GM19193 (cell line): ENCODE results near the gene POLD3.

Experiments
- POLR2A ChIP-seq: IDR thresholded peaks from 4 replicates; pipeline ENCODE4 v1.6.1; 2011; ENCODE audit not compliant: insufficient read depth, insufficient read length; ENCODE audit errors: extremely low read depth

POLD3 gene

DNA sequence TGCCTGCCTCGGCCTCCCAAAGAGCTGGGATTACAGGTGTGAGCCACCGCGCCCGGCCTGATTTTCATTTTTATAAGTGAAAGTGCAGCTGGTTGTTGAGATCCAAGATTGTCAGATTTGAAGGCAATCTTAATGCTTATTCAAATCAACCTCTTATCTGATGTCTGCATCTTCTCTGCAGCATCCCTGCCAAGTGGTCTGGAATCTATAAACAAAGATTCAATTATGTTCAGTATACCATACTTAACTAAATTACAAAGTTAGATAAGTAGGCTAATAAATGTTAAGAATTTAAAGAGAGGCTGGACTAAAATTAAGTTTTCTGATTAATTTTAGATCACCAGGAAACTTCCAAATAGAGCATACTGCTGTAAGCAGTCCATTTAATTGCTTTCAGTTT is 53.8 kb downstream of the POLD3 start:
- no peak for TF ChIP-seq POLR2A

DNA sequence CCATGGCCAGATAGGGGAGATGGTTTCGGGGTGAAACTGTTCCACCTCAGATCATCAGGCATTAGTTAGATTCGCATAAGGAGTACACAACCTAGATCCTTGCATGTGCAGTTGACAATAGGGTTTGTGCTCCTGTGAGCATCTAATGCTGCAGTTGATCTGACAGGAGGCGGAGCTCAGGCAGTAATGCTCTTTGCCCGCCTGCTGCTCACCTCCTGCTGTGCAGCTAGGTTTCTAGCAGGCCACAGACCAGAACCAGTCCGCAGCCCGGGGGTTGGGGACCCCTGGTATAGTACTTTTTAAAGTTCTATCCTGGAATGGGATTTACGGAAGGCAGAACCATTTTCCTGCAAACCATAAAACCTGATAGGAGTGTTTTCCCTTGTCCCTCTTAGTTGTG is 54.6 kb downstream of the POLD3 start:
- TF ChIP-seq POLR2A: no peak

DNA sequence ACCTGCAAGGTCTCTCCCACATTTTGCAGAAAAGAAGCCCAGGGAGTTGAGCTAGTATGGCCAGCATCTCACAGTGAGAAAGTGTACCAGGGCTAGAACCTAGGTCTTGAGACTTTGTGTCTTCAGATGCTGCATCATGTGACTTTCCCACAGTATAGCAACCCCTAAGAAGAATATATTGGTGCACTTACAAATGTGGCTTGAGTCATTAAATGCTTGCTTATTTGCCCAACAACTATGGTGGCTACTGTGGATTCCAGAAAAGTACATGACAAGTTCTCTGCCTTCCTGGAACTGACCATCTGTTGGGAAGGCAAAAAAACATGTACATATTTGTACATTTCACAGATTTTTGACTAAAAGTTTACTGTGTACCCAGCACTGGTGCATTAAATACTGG is 55.0 kb downstream of the POLD3 start:
- no peak for TF ChIP-seq POLR2A

DNA sequence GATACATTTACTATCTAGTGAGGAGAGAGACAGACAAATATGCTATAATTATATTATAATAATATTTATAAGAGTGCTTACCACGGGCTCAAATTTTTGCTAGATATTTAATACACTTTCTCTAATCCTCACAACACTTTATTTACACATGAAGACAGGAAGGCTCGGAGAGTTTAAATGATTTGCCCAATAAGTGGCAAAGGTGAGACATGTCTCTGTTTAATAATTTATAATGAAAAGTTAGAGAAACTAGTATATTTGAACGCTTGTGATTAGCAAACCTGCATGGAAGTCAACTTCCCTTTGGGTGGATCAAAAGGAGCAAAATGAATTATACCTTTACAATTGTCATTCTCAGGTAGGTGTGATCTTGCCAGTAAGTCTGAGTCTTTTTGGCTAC is 55.4 kb downstream of the POLD3 start:
- no peak for TF ChIP-seq POLR2A

DNA sequence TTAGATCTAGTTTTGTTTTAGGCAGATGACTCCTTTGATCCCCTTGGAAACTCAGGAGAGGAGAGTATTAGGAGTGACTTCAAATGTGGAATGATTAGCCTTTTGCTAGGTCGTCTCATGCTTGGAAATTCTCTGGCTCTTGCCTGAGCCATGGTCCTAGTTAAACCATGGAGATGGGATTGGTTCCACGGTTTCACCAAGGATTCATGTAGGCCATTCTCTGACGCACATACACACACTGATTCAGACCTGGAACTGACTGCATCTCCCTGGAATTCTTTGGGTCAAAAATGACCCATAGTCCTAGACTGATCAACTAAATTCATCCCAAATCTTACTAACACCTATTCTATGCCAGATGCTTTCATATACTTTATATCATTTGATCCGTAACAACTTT is 56.5 kb downstream of the POLD3 start:
- no peak for TF ChIP-seq POLR2A

DNA sequence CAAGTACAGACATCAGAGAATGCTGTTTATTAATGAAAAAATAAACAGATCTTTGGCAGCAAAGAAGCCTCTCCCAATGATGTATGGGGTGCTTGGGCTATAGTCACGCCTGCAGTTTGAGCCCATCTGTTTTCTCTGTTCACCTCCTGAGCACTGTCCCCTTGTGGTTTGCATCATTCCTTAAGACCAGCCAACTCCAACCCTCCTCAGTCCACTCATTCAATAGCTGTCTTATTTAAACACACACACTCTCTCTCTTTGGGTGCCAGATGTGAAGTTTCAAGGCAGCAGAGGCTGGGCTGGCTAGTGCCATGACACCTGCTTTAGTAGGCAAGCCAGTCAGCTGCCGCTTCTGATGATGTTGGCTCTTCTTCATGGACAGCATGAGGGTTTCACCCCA is 58.1 kb downstream of the POLD3 start:
- no peak for TF ChIP-seq POLR2A

DNA sequence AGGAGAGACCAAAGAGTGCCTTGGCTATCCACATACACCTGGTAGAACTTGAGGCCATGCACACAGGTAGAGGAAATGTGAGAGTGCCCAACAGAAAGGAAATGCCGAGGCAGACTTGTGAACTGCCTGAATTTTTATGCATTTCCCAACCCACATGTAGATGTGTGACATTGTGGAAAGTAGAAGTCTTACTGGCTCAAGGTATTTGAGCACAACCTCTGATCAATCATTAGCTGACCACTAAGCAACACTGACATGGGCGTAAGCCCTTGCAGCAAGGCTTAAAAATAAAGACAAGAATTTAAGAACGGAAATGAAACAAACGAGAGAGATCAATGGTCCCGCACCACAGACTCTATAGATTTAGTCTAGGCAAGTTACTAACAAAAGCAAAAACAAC is 62.6 kb downstream of the POLD3 start:
- TF ChIP-seq POLR2A: no peak

DNA sequence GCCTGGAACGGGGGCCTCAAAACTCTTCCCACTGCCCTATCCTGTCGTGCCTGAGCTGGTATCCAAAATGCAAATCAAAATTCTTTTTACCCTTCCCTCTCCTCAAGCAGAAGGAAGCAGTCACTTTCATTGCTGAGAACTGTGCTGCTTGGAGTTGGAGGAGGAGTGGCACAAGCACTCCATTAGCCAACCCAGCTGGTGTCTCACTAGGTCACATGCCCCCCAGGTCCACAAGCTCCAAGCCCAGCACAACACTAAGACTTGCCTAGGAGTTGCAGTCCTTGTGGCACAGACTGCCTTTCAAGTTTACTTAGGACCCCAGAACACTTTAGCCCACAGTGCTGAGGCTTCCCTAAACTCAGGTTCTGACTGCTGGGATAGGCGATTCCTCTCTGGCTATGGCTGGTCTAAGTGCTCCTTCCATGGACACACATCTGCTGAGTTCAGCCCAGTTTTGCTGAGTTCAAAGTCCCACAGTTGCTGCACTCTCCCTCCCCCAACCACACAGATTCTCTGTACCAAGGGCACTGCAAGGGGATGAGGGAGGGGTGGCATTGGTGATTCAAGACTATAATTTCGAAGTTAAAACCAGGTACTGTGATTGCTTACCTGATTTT is 70.2 kb downstream of the POLD3 start:
- TF ChIP-seq POLR2A: no peak

DNA sequence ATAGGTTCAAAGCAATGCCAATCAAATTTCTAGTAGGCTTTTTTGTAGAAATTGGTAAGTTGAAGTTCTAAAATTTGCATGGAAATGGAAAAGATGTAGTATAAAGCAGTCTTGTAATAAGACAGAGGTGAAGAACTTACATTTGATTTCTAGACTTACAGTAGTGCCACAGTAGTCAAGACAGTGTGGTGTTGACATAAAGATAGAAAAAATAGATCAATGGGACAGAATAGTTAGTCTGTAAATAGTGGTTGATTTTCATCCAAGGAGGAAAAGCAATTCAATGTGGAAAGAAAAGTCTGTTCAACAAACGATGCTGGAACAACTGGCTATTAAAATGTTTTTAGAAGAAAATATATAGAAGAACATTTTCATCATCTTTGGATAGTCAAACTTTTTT is 70.9 kb downstream of the POLD3 start:
- TF ChIP-seq POLR2A: no peak

DNA sequence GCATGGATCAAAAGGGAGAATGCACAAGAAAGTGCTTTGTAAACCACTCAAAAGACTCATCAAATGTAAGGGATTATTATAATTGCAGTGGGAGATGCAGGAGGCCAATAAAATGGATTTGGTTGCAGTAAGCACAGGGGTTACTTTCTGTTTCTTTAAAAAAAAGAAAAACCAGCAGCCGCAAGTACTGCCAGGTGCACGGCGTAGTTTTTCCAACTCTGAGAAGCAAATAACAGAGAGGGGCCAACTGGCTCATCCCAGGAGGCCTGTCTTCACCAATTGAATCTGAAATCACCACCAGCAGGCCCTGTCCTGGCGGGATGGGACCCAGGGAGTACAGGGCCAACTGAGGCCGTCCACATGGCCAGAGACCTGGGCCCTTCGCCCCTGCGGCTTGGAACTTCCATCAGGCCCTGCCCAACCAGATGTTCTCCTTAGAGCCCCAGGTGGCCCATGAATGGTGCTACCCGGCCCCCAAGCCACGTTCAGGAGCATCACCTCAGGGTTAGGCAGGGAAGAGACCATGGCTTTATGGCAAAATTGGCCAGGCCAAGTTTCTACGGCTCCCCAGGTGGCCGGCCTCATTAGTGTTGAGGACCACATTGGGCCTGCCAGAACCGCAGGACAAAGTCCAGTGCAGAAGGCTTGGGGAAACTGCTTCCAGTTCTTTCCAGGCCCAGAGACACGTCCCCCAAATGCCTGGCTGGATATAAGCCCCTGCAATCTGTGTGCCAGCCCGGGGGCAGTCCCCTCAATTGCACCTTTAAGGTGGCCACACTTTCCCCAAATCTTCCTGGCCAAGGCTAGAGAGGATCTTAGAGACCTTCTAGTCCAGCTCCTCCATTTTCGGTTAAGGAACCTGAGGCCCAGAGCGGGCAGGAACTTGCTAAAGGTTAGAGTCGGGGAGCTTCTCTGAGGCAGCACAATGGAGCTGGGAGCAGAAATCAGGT is 77.1 kb downstream of the POLD3 start:
- TF ChIP-seq POLR2A: no peak

DNA sequence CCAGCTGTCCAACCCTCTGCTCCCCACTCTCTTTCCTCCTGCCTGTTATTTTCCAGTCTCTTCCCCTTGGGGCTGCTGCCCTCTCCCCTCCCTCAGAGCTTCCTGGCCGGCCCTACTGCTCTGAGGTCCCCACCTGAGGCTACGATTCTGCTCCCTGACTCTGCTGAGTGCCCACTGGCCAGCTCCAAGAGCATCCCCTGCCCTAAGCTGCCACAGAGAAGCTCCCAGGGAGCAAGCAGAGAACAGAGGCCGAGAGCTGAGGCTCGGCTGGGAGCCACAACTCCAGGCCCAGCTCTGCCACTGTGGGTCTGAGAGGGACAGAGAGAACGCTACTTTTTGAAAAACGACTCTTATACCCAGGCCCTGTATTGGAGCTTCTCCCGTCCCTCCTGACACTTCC is 77.8 kb downstream of the POLD3 start:
- TF ChIP-seq POLR2A: no peak

DNA sequence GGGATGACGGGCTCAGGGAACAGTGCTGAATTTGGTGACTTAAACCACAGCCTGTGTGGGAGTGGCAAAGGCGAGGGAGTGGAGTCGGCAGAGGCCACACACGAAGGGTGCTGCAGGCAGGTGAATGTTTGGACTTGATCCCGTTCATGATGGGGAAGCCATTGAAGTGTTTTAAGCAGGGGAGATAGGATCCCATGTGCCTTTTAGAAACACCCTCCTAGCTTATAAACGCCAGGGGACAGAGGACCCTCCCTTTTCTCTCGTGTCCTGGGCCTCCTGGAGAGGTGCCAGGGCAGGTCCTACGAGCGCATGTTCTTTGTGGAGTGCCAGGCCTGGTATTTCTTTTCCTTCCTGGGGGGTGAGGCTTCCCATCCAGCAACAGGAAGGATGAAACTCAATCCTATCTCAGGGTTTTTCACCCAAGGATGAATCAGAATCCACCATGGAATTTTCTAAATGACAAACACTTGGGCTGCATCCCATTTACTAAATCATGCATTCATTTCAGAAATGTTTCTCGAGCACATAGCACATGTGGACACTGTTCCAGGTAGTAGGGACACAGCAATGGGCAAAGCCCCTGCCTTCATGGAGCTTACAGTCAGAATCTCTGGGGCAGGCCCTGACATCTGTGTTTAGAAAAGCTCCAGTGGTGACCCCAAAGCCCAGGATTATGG is 79.3 kb downstream of the POLD3 start:
- no peak for TF ChIP-seq POLR2A

DNA sequence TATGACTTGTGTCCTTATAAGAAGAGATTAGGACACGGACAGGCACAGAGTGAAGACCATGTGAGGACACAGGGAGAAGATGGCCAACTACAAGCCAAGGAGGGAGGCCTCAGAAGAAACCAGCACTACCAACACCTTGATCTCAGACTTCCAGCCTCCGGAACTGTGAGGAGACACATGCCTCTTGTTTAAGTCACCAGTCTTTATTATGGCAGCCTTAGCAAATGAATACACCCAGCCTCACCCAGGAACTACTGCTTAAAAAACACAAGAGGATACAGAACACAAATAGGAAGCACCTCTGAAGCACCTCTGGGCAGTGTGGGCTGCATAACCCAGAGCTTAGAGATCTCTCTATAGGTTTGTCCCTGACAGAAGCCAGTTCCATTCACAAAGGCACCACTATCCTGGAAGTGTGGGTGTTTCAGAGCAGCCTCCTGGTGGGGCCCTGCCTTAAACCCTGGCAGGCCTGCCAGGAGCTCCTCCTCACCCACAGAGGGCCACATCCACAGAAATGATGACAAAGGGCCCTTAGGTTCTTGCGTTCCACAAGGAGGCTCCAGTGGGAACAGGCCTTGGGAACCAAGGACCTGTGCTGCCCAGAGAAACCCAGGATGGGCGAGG is 80.1 kb downstream of the POLD3 start:
- TF ChIP-seq POLR2A: no peak

DNA sequence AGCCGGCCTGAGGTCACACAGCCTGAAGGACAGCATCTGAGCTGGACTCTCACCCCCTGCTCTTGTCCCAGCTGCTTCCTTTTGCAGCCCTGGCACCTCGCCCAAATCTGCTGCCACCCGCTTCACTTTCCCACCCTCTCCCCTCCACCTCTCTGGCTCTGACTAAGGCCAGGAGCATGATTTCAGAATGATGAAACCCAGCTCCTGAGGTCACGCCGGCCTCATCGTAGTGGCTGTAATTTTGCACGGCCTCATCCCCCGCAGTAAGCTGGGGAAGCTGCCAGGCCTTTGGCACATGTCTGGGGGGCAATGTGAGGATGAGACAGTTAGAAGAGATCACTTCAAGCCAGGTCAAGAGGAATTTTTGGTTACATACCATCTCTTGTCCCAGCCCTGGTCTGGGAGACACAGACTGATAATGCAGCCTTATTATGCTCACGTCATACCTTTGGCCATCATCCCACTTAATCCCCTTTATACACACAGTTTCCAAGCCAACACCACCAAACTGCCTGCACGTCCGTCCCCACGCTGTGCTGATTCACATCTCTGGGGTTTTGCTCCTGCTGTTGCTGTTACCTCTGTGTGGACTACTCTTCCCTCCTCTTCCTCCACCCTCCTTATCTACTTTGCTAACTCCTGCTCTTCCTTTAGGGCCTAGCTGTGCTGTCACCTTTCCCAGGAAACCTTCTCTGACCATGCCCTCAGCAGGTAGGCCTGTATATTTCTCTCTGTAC is 80.7 kb downstream of the POLD3 start:
- no peak for TF ChIP-seq POLR2A
